ENCODE data around the gene SULT1E1.

DNA sequence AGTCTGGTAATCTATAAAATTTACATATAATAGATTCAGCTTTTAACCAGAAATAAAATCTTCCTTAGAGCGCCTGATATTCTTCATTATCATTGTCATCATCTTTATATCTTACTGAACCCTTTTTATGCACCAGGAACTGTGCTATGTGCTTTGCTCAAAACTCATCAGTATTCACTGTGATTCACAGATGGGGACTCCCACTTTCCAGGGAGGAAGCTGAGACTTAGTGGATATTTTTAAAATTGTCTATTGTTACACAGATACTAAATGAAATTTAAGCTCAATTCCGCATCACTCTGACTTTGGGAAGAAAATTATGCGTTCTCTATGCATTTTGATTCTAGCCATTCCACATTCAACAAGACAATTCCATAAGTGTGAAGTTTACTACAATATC, 34.8 kb upstream of the SULT1E1 start:
- TF ChIP-seq FOXM1 (IDR thresholded peaks at IDR 0.05; ENCODE audit: borderline replicate concordance), result no peak
- no peak for TF ChIP-seq SP1 (IDR thresholded peaks at IDR 0.05)
- TF ChIP-seq ZNF384 (IDR thresholded peaks at IDR 0.05), result no peak
- TF ChIP-seq FOXA1 (IDR thresholded peaks at IDR 0.05), result no peak
- no peak for TF ChIP-seq BHLHE40 (IDR thresholded peaks at IDR 0.05; ENCODE audit: borderline replicate concordance)
- no peak for TF ChIP-seq CTBP1 (IDR thresholded peaks at IDR 0.05; ENCODE audit: borderline replicate concordance)
- no peak for TF ChIP-seq NFRKB (IDR thresholded peaks at IDR 0.05)
- TF ChIP-seq ELF4 (IDR thresholded peaks at IDR 0.05), result no peak
- TF ChIP-seq TARDBP (IDR thresholded peaks at IDR 0.05), result no peak

Data from HEK293T (cell line).